HFFc6 (cell line): ENCODE data around the gene DNM2. TPM values are rescaled to one million over a fixed set of nuclear protein-coding genes. Genes with fewer than 3 reads are reported as not detected.

Experiments
- DNase-seq: peaks from one replicate; pipeline ENCODE4 v3.0.0-alpha.2; 2018
- H3K27ac Mint-ChIP-seq: 2 replicates; pipeline ENCODE4 v1.8.0; 2020; ENCODE audit warnings: mild to moderate bottlenecking, mixed read lengths
- H3K27me3 Mint-ChIP-seq: 2 replicates; pipeline ENCODE4 v1.8.0; 2021; ENCODE audit warnings: mild to moderate bottlenecking, moderate library complexity, mixed read lengths; ENCODE audit not compliant: insufficient read depth
- H3K36me3 Mint-ChIP-seq: 2 replicates; pipeline ENCODE4 v1.8.0; 2021; ENCODE audit warnings: low read depth, mixed read lengths
- H3K4me1 Mint-ChIP-seq: 2 replicates; pipeline ENCODE4 v1.8.0; 2020; ENCODE audit warnings: low read depth, mixed read lengths
- H3K4me3 Mint-ChIP-seq: 2 replicates; pipeline ENCODE4 v1.8.0; 2020; ENCODE audit warnings: mild to moderate bottlenecking, moderate library complexity, mixed read lengths
- H3K9me3 Mint-ChIP-seq: 2 replicates; pipeline ENCODE4 v1.8.0; 2020; ENCODE audit warnings: mild to moderate bottlenecking, mixed read lengths
- CTCF ChIP-seq: fragments of 200-600 bp; sonication (generic); IDR thresholded peaks from 2 replicates; pipeline ENCODE4 v1.5.0; 2021; ENCODE audit warnings: antibody characterized with exemption, mild to moderate bottlenecking
- total RNA-seq, 6 experiments: library from RNA; stranded (reverse); fragmentation: NEBNext Ultra II Directional; extraction: Animal tissue kit (Norgen Biotek cat#: 25700); gene quantifications; 2 replicates in 1 of 6; 3 replicates in 5 of 6; pipeline ENCODE4 v1.2.3, GENCODE V29; 2021

DNM2 gene
- total RNA-seq, 6 experiments from 2014 or later = 91.5 to 122 (median 99.5) TPM

- peaks cover 63% of the 10 kb centered on the region for H3K36me3 Mint-ChIP-seq
- peaks cover 54% of the 10 kb centered on the region for H3K4me1 Mint-ChIP-seq
- no peak for TF ChIP-seq CTCF
- peaks cover 25% of the 10 kb centered on the region for H3K9me3 Mint-ChIP-seq
- H3K27me3 Mint-ChIP-seq = peaks cover 56% of the 10 kb centered on the region
- peak overlapping the region; percentile 96 for H3K4me3 Mint-ChIP-seq
- peak overlapping the region; percentile 98 for H3K27ac Mint-ChIP-seq
- peak; percentile 97 for DNase-seq
Measured at GRCh38 chr19:10812902-10813404, 95.1 kb downstream of the DNM2 start.

- H3K4me1 Mint-ChIP-seq = peaks cover 52% of the 10 kb centered on the region
- peaks cover 47% of the 10 kb centered on the region for H3K36me3 Mint-ChIP-seq
- TF ChIP-seq CTCF = no peak
- peak overlapping the region; percentile 96 for H3K4me3 Mint-ChIP-seq
- DNase-seq = no peak
- H3K27me3 Mint-ChIP-seq = peaks cover 52% of the 10 kb centered on the region
- H3K9me3 Mint-ChIP-seq = peaks cover 8% of the 10 kb centered on the region
- H3K27ac Mint-ChIP-seq = peak overlapping the region; percentile 98
Measured at GRCh38 chr19:10815007-10815536, 97.2 kb downstream of the DNM2 start.

DNA sequence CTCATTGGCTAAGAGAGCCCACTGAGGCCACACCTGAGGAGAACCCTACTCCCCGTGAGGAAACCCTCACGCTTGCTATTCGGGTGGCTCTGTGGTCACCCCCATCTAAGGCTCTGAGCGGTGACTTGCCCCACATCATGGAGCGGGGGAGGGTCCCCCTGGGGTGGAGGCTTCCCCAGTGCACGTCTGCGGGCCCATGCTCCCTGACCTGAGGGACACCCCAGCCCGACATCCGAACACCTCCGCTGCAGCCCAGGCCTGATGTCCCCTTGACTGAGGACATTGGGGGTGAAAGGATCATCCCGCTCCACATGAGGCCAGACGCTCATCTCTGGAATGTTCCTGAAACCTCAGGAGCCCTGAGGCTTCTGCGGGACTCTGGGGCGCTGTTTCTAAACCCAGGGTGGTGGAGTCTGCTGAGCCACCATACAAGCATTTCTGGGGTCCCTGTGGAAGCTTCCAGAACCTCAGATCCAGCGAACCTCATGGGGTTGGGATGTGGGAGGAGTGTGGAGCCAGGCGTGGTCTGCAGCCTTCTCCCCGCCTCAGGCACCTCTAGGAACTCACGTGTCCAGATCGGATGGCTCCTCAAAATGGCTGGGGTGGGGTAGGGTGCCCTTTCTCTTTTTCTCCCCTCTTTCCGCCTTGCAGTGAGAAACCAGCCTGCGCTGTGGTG is 98.2 kb downstream of the DNM2 start:
- Mint-ChIP-seq H3K36me3 (peaks cover 49% of the 10 kb centered on the region), H3K27me3 (peaks cover 43% of the 10 kb centered on the region), H3K4me1 (peaks cover 53% of the 10 kb centered on the region), H3K9me3 (peaks cover 6% of the 10 kb centered on the region), H3K4me3 (peak overlapping the region; percentile 96), H3K27ac (peak overlapping the region; percentile 98)
- peak; percentile 79 for DNase-seq
- no peak for TF ChIP-seq CTCF

DNA sequence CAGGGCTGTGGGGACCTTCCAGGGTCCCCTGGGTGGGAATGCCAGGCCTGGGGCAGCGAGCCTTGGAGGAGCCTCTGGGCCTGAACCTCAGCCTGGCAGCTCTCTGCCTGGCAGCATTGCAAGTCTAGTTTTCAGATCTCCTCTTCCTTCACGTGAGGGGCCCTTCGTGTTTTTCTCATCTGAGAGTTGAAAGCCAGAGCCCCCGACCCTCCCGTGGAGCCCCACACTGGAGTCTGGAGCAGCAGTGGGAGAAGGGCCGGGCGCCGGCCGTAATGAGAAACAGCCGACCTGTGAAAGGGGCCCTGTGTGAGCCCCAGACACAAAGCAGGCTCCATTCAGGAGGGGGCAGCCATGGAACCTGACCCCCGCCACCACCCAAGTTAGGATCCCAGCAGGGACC is 98.8 kb downstream of the DNM2 start:
- H3K27me3 Mint-ChIP-seq = peaks cover 43% of the 10 kb centered on the region
- peak overlapping the region; percentile 96 for H3K4me3 Mint-ChIP-seq
- H3K36me3 Mint-ChIP-seq = peaks cover 51% of the 10 kb centered on the region

More for the DNA sequence above, 98.8 kb downstream of the DNM2 start:
- peaks cover 6% of the 10 kb centered on the region for H3K9me3 Mint-ChIP-seq
- no peak for DNase-seq
- peak overlapping the region; percentile 98 for H3K27ac Mint-ChIP-seq
- TF ChIP-seq CTCF = no peak
- H3K4me1 Mint-ChIP-seq = peaks cover 53% of the 10 kb centered on the region
